Islet precursor cell (in vitro differentiated cells): ENCODE results near the gene GOLGA6L9.
A peak's percentile ranks its signal among the peaks of the same experiment; 100 is the strongest.
"Not testable (repeated sequence)": the region's sequence is repeated elsewhere in the genome, so short reads cannot be mapped to it uniquely, and the experiment has no call there.

Experiments
- DNase-seq: peaks from one replicate; pipeline ENCODE4 v3.0.0-alpha.2; 2018

Gene GOLGA6L9, protein sequence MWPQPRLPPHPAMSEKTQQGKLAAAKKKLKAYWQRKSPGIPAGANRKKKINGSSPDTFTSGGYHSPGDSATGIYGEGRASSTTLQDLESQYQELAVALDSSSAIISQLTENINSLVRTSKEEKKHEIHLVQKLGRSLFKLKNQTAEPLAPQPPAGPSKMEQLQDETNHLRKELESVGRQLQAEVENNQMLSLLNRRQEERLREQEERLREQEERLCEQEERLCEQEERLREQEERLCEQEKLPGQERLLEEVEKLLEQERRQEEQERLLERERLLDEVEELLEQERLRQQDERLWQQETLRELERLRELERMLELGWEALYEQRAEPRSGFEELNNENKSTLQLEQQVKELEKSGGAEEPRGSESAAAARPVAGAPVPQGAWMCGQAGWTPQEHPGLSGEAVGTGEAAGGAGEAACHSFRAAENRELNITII

GRCh38 chr15:82429693-82430092 lies at the start of gene GOLGA6L9:
GOLGA6L9 (plus strand) TSS chr15:82429816; CDS start chr15:82430080, 264 bp downstream.
- DNase-seq = not testable (repeated sequence)

DNA sequence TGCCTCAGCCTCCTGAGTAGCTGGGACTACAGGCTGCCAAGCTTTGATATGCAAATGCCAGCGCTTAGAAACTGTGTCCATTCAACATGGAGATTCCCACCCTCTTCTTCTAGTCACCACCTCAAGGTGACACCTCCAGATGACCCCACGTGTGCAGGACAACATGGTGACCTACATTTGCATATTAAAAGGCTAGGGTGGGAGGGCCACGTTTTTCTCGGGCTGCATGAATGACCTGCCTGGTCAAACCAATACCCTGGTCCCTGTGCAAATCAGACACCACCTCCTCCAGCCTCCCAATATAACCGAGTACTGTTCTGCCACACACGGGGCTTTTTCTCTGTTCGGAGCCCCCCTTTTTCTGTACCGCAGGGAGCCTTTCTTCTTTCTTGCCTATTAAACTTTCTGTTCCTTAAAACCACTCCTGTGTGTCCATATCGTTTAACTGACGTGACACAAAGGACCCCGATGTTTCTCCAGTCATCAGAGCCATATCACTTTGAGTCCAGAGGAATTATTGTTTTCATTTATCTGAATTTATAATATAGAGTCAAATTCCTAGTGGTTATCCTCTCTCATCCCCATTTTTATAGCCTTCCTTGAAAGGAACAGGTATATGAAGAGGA lies 48.2 kb upstream of the GOLGA6L9 start:
- not testable (repeated sequence) for DNase-seq

DNA sequence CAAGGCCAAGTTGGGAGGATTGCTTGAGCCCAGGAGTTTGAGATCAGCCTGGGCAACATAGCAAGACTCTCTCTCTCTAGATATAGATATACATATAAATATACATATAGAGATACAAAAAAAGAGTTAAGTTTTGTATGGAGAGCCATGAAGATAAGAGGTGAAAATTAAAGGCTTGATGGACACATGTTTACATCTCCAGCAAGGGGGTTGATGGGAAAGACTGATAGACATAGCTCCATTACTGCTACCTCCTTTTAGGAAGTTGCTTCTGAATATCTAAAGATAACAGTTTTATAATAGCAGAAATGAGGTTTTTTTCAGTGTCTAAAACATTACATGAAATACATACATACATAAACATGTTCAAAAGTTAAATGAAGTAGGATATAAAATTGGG lies 42.4 kb upstream of the GOLGA6L9 start:
- not testable (repeated sequence) for DNase-seq

DNA sequence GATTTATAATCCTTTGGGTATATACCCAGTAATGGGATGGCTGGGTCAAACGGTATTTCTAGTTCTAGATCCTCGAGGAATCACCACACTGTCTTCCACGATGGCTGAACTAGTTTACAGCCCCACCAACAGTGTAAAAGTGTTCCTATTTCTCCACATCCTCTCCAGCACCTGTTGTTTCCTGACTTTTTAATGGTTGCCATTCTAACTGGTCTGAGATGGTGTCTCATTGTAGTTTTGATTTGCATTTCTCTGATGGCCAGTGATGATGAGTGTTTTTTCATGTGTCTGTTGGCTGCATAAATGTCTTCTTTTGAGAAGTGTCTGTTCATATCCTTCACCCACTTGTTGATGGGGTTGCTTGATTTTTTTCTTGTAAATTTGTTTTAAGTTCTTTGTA lies 39.5 kb upstream of the GOLGA6L9 start:
- DNase-seq = not testable (repeated sequence)

GRCh38 chr15:82392077-82392476 lies 37.5 kb upstream of the GOLGA6L9 start:
- not testable (repeated sequence) for DNase-seq

GRCh38 chr15:82393671-82394070 lies 35.9 kb upstream of the GOLGA6L9 start:
- DNase-seq = peak; percentile 65

DNA sequence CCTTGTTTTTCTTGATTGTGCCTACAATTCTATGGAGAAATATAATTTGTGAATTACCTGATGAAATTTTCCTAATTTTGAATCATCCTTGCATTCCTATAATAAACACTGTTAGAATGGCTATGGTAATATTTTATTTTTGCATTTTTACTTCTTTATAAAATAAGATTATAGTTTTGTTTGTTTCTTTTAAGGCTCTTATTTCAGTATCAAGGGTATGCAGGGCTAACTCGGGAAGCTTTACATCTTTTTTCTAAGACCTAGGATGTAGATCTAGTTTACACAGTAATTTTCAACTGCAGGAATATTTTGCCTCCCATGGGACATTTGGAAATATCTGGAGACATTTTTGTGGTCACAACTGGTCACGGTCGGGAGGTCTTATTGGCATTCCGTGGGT lies 33.8 kb upstream of the GOLGA6L9 start:
- DNase-seq = not testable (repeated sequence)

GRCh38 chr15:82397817-82398216 lies 31.8 kb upstream of the GOLGA6L9 start:
- no peak for DNase-seq

DNA sequence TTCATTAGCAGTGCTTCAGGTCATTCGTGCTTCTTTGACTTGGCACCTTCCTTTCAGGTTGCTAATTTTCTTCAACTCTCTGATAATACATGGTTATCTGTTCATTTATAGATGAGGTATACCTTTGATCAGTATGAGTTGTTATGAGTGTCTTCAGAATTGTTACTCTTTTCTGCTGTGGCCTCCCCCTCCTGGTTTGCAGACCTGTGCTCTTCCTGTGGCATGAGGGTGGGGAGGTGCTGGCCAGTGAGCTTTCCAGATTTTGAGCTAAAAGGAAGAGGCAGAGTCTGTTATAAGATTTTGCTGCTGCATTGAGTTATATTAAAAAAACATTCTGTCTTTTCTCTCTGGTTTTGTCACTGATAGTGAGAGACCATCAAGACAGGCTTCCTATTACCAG lies 30.8 kb upstream of the GOLGA6L9 start:
- no peak for DNase-seq

DNA sequence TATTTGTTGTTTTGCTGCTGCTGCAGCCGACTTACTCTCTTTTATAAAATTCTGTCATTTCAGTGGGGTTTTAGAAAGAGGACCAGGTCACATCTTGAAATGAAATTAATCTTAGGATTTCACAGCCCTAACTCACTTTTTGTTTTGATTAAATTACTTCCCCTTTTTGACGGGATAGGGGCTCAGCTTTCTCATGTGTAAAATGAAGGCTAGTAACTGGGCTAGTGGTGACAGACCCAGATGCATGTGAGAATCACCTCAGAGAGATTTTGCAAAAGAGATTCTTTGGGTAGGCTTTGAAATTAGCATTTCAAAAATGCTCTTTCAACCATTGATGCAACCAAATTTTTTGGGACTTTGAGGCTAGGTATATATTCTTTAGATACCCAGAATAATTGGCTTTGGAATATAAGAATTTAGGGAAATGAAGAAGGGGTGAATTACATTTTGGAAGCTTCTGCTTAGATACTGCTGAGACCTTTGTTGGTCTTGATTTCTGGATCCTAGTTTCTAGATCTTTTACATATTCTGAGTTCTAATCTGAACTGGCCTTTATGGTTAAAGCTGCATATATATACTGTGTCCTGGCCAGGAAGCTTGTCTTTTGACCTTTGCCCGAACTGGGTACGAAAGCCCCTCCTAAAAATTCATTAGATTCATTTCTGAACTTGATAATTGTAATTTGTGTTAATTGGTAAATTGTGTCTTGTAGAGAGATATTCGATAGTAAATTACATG lies 30.1 kb upstream of the GOLGA6L9 start:
- DNase-seq = not testable (repeated sequence)

GRCh38 chr15:82401918-82402317 lies 27.7 kb upstream of the GOLGA6L9 start:
- not testable (repeated sequence) for DNase-seq

DNA sequence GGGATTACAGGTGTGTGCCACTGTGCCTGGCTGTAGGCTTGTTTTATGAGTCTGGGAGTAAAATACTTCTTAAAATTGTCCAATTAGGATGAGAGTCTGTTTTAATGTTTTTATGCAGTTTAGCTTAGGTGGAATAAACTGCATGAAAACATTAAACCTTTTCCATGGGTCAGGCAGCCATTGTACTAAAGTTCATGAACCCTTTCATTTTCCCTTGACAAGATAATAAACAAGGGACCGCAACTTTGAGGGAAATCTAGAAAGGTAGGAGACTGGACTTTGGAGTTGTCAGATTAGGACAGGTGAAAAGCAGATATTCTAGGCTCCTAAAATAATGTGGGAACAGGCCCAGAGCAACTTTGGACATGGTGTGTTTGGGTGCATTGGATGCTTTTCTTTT lies 27.3 kb upstream of the GOLGA6L9 start:
- DNase-seq = not testable (repeated sequence)

- DNase-seq = not testable (repeated sequence)
Observed at GRCh38 chr15:82406211-82406610, 23.4 kb upstream of the GOLGA6L9 start.

DNA sequence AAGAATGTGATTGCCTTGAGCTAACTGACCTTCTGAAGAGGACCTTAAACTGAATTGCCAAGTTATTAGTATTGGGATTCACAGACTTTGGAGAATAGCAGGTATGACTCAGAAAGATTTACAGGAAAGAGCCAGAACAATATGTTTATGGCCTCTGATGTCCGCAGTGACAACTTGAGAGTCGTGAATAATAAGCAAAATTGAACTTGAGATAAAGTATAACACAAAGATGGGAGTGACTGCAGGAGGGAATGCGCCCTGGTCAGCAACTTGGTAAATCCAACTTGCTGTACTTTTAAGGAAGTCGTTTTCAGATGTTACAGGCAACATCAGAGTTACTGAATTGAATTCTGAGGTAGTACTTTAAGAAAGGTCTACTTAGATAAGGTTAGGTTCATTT lies 19.3 kb upstream of the GOLGA6L9 start:
- not testable (repeated sequence) for DNase-seq

GRCh38 chr15:82411595-82411994 lies 18.0 kb upstream of the GOLGA6L9 start:
- not testable (repeated sequence) for DNase-seq

- DNase-seq = not testable (repeated sequence)
Observed at GRCh38 chr15:82414525-82415191, 15.0 kb upstream of the GOLGA6L9 start.

DNA sequence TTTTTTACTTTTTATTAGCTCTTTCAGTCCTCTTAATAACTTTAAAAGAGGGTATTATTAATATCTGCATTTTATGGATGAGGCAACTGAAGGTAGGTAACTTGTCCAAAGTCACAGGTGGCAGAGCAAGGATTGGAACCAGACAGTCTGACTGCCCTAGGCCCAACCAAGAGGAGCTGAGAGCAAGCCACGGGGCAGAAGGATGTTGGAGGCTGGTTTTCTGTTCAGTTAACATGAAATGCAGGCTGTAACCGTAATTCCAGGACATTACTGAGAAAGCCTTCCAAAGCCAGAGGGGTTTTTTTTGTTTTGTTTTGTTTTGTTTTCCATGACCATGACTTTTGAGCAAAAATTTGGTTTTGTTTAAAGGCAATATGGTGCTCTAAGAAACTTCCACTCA lies 9.1 kb upstream of the GOLGA6L9 start:
- DNase-seq = not testable (repeated sequence)

DNA sequence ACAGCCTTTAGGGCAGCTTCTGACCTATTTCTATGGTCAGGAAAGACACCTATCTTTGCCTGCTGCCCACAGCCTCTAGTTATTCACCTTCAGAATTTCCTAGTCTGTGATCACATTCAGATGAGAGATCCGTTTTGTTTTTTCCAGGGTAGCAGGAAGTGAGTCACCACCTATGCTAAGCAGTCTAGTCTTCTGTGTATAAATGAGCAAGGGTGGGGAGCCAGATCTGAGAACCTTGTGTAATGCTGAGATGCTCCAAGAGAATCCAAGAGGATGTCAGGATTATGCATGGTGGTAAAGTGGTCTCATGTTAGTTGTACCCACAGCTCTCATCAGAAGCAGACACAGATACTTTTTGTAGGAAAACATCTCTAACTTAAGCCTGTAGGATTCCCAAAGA lies 8.7 kb upstream of the GOLGA6L9 start:
- not testable (repeated sequence) for DNase-seq

- DNase-seq = not testable (repeated sequence)
Observed at GRCh38 chr15:82427117-82427516, 2.5 kb upstream of the GOLGA6L9 start.

GRCh38 chr15:82445420-82445819 lies 15.8 kb downstream of the GOLGA6L9 start:
- not testable (repeated sequence) for DNase-seq

- DNase-seq = not testable (repeated sequence)
Observed at GRCh38 chr15:82457336-82457735, 27.7 kb downstream of the GOLGA6L9 start.

GRCh38 chr15:82465629-82466028 lies 36.0 kb downstream of the GOLGA6L9 start:
- DNase-seq = not testable (repeated sequence)

- DNase-seq = not testable (repeated sequence)
Observed at GRCh38 chr15:82468205-82468604, 38.6 kb downstream of the GOLGA6L9 start.
